CD4-positive, alpha-beta memory T cell (primary cell): Measurements from ENCODE around the gene MKX. TPM values are rescaled to one million over a fixed set of nuclear protein-coding genes. Genes with fewer than 3 reads are reported as not detected.

Experiments used
- CTCF ChIA-PET: fragments of 350-600 bp; sonication (Branson Sonifier 250); formaldehyde crosslinking; loops from one replicate; lab custom pipeline; 2021; ENCODE audit warnings: inconsistent platforms; ENCODE audit not compliant: partially characterized antibody; lab: Charles Lee
- POLR2A ChIA-PET: fragments of 350-600 bp; sonication (Branson Sonifier 250); formaldehyde crosslinking; loops from one replicate; lab custom pipeline; 2021; ENCODE audit not compliant: partially characterized antibody; lab: Charles Lee
- DNase-seq, 5 donors: peaks; one replicate each; pipeline versions ENCODE4 v3.0.0 to v3.0.0-alpha.2; 2020 to 2022; ENCODE audit warnings: mixed read lengths in 1 of 5
- H3K27ac ChIP-seq: one replicate; pipeline ENCODE4 v1.7.0; 2013; ENCODE audit warnings: low read depth, low read length
- H3K27me3 ChIP-seq: 2 replicates; pipeline ENCODE4 v1.7.0; 2013; ENCODE audit warnings: mild to moderate bottlenecking, low read length, moderate library complexity; ENCODE audit not compliant: insufficient read depth
- H3K36me3 ChIP-seq: 2 replicates; pipeline ENCODE4 v1.7.0; 2013; ENCODE audit warnings: mild to moderate bottlenecking, low read length, moderate library complexity; ENCODE audit not compliant: insufficient read depth
- H3K4me1 ChIP-seq: 2 replicates; pipeline ENCODE4 v1.7.0; 2013; ENCODE audit warnings: mild to moderate bottlenecking, low read length, moderate library complexity; ENCODE audit not compliant: insufficient read depth
- H3K4me3 ChIP-seq, 2 donors: one replicate each; pipeline ENCODE4 v1.7.0; 2013; ENCODE audit warnings: low read length in 2 of 2, mild to moderate bottlenecking in 1 of 2
- H3K9me3 ChIP-seq, 2 donors: one replicate each; pipeline ENCODE4 v1.7.0; 2013; ENCODE audit warnings: low read length in 2 of 2, control low read depth in 1 of 2; ENCODE audit not compliant: control insufficient read depth in 1 of 2
- H3K27ac Mint-ChIP-seq, 7 donors: one replicate each; pipeline ENCODE4 v1.8.0; 2020 to 2021; ENCODE audit warnings: mixed read lengths in 7 of 7, mild to moderate bottlenecking in 6 of 7, inconsistent platforms in 3 of 7, moderate library complexity in 3 of 7
- H3K27me3 Mint-ChIP-seq, 2 donors: one replicate each; pipeline ENCODE4 v1.8.0; 2020 to 2021; ENCODE audit warnings: mixed read lengths in 2 of 2
- H3K36me3 Mint-ChIP-seq, 2 donors: one replicate each; pipeline ENCODE4 v1.8.0; 2020 to 2021; ENCODE audit warnings: mixed read lengths in 2 of 2, inconsistent platforms in 1 of 2, mild to moderate bottlenecking in 1 of 2
- H3K4me1 Mint-ChIP-seq, 4 donors: one replicate each; pipeline ENCODE4 v1.8.0; 2020 to 2021; ENCODE audit warnings: mixed read lengths in 4 of 4, mild to moderate bottlenecking in 1 of 4
- H3K4me3 Mint-ChIP-seq, 8 donors: one replicate each; pipeline ENCODE4 v1.8.0; 2020 to 2021; ENCODE audit warnings: mixed read lengths in 8 of 8, mild to moderate bottlenecking in 7 of 8, moderate library complexity in 6 of 8, inconsistent platforms in 3 of 8
- H3K9me3 Mint-ChIP-seq, 8 donors: one replicate each; pipeline ENCODE4 v1.8.0; 2020 to 2021; ENCODE audit warnings: mixed read lengths in 8 of 8, mild to moderate bottlenecking in 5 of 8, inconsistent platforms in 3 of 8, moderate library complexity in 1 of 8
- intact Hi-C: fragments of 100-400 bp; cut with micrococcal nuclease; formaldehyde crosslinking; loops from one replicate; pipeline ENCODE4 v1.15.1; 2023
- polyA plus RNA-seq, 2 donors: library from polyadenylated mRNA; unstranded; fragments of 300-500 nt; fragmentation: Illumina TruSeq; gene quantifications; one replicate each; pipeline ENCODE4 v1.2.3, GENCODE V29; 2021
- total RNA-seq, 2 experiments: library from RNA; stranded (reverse); gene quantifications; one replicate each; pipeline ENCODE4 v1.2.3, GENCODE V29; 2021

MKX gene
- total and polyA plus RNA-seq, 4 experiments from 2014 or later: not detected

DNA sequence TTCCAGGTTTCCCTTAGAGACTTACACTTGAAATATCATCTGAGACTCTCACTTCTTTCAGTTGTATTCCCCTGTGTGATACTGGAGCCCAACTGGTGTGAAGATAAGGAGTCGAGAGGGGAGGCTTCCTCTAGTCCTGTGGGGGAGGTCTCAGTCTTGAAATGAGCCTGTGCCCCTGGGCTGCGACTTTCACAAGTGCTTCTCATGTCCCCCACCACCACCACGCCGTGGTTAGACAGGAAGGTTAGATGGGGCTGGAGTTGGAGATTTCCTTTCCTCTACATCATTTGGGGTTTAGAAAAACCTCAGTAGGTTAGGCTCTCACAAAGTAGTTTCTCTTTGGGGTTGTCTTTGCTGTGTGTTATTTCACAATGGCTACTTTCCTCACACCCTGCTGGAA, 25.6 kb upstream of the MKX start:
- Histone ChIP-seq H3K27me3 (peaks cover 4% of the 10 kb centered on the region), H3K27ac (no peak overlapping the region), H3K9me3 (no peaks in the 10 kb centered on the region), H3K36me3 (no peaks in the 10 kb centered on the region), H3K4me1 (no peaks in the 10 kb centered on the region), H3K4me3 (no peak overlapping the region)
- Mint-ChIP-seq H3K27me3 (peaks cover 23 to 41% of the 10 kb centered on the region in 2 donors), H3K9me3 (peaks cover 0 to 6% (median 0%) of the 10 kb centered on the region in 8 donors), H3K4me3 (no peak overlapping the region), H3K27ac (no peak overlapping the region), H3K36me3 (no peaks in the 10 kb centered on the region), H3K4me1 (peaks cover 0 to 6% (median 0%) of the 10 kb centered on the region in 4 donors)
- ChIA-PET POLR2A (no interaction called here), CTCF (interaction anchor here (1.8 kb wide), 1 partner anchor 29 kb away, joined by 5 read pairs; no protein-coding TSS in a partner anchor)
- no peak for DNase-seq
- intact Hi-C loops: no loop called here

GRCh38 chr10:27770181-27770580, 24.6 kb upstream of the MKX start:
- Histone ChIP-seq H3K9me3 (no peaks in the 10 kb centered on the region), H3K27me3 (peaks cover 4% of the 10 kb centered on the region), H3K4me3 (no peak overlapping the region), H3K36me3 (no peaks in the 10 kb centered on the region), H3K4me1 (no peaks in the 10 kb centered on the region), H3K27ac (no peak overlapping the region)
- intact Hi-C loops: no loop called here
- H3K36me3 Mint-ChIP-seq: no peaks in the 10 kb centered on the region
- CTCF ChIA-PET: interaction anchor here (1.8 kb wide), 1 partner anchor 28 kb away, joined by 5 read pairs; no protein-coding TSS in a partner anchor
- DNase-seq: no peak
- peaks cover 0 to 6% (median 0%) of the 10 kb centered on the region in 4 donors for H3K4me1 Mint-ChIP-seq
- no peak overlapping the region for H3K27ac Mint-ChIP-seq
- POLR2A ChIA-PET: no interaction called here
- peaks cover 23 to 34% of the 10 kb centered on the region in 2 donors for H3K27me3 Mint-ChIP-seq
- no peak overlapping the region for H3K4me3 Mint-ChIP-seq
- peaks cover 0 to 5% (median 0%) of the 10 kb centered on the region in 8 donors for H3K9me3 Mint-ChIP-seq

GRCh38 chr10:27760867-27761266, 15.2 kb upstream of the MKX start:
- Histone ChIP-seq H3K36me3 (no peaks in the 10 kb centered on the region), H3K4me3 (no peak overlapping the region), H3K27ac (no peak overlapping the region), H3K27me3 (no peaks in the 10 kb centered on the region), H3K4me1 (no peaks in the 10 kb centered on the region), H3K9me3 (no peaks in the 10 kb centered on the region)
- H3K4me3 Mint-ChIP-seq: no peak overlapping the region
- no peaks in the 10 kb centered on the region for H3K4me1 Mint-ChIP-seq
- H3K27me3 Mint-ChIP-seq: peaks cover 9 to 11% of the 10 kb centered on the region in 2 donors
- ChIA-PET CTCF (no interaction called here), POLR2A (no interaction called here)
- intact Hi-C loops: no loop called here
- no peaks in the 10 kb centered on the region for H3K36me3 Mint-ChIP-seq
- H3K27ac Mint-ChIP-seq: no peak overlapping the region
- no peak for DNase-seq
- no peaks in the 10 kb centered on the region for H3K9me3 Mint-ChIP-seq

DNA sequence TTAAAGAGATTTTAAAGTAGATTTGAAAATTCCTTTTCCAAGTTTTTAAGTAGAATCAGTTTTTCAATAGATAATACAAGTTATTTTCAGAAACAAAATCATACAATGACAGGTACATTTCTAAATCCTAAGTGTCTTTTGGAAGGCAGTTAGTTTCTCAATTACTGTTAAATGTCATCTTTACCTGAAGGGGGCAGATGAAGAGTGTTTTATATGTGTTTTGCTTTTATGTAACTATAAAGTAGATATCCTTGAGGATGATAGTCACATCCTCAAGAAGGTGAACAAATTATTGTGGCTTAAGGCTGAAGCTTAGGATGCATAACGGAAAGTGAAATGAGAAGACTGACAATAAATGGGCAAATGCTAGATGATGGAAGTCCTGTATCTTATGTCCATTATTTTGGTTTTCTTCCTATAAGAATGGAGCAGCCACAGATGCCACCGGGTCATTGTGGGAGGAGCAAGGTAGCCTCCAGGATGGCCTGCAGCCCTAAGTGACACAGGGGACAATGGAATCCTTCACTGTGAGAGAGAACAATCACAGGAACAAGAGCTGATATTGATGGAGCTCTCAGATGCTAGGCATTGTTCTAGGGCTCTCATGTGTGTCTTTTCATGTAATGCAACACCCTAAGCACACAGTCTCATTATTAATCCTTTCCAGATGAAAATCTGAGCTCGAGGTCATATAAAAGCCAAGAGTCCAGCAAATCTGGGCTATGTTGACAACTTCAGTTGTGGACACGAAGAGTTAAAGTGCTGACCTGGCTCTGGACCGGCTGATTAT, 14.1 kb upstream of the MKX start:
- no peaks in the 10 kb centered on the region for H3K27me3 ChIP-seq
- no peaks in the 10 kb centered on the region for H3K4me1 ChIP-seq
- no peak overlapping the region for H3K4me3 Mint-ChIP-seq
- H3K27me3 Mint-ChIP-seq: peaks cover 10 to 12% of the 10 kb centered on the region in 2 donors
- no peak overlapping the region for H3K27ac ChIP-seq
- no peaks in the 10 kb centered on the region for H3K36me3 ChIP-seq
- POLR2A ChIA-PET: no interaction called here
- H3K9me3 Mint-ChIP-seq: no peaks in the 10 kb centered on the region
- intact Hi-C loops: no loop called here
- DNase-seq: no peak
- H3K9me3 ChIP-seq: no peaks in the 10 kb centered on the region
- no peaks in the 10 kb centered on the region for H3K4me1 Mint-ChIP-seq
- CTCF ChIA-PET: interaction anchor here (1.2 kb wide), 1 partner anchor 18 kb away, joined by 3 read pairs; no protein-coding TSS in a partner anchor
- H3K4me3 ChIP-seq: no peak overlapping the region
- H3K36me3 Mint-ChIP-seq: no peaks in the 10 kb centered on the region
- H3K27ac Mint-ChIP-seq: no peak overlapping the region

DNA sequence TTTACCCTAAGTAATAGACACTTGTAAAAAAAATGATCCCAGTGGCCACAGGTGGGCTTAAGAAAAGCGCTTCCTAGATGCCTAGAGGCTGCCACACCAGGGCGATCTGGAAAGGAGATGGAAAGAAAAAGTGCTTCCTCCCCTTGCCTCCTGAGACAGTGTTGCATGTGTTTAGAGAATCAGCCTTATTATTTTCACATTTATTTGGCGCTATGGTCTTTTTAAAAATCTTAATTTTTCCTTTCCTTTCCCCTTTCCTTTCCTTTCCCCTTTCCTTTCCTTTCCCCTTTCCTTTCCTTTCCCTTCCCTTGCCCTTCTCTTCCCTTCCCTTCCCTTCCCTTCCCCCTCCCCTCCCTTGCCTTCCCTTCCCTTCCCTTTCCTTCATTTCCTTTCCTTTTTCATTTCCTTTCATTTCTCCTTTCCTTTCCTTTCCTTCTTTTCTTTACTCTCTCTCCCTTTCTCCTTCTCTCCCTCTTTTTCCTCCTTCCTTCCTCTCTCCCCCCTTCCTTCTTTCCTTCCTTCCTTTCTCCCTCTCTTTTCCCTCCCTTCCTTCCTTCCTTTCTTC, 7.1 kb upstream of the MKX start:
- no peak overlapping the region for H3K27ac Mint-ChIP-seq
- POLR2A ChIA-PET: no interaction called here
- H3K36me3 Mint-ChIP-seq: no peaks in the 10 kb centered on the region
- no peaks in the 10 kb centered on the region for H3K9me3 ChIP-seq
- no peak overlapping the region for H3K4me3 ChIP-seq
- intact Hi-C loops: no loop called here
- no peaks in the 10 kb centered on the region for H3K4me1 ChIP-seq
- H3K9me3 Mint-ChIP-seq: peaks cover 0 to 2% (median 0%) of the 10 kb centered on the region in 8 donors
- no peaks in the 10 kb centered on the region for H3K4me1 Mint-ChIP-seq
- CTCF ChIA-PET: no interaction called here
- no peak for DNase-seq
- H3K27ac ChIP-seq: no peak overlapping the region
- H3K36me3 ChIP-seq: no peaks in the 10 kb centered on the region
- H3K27me3 ChIP-seq: peaks cover 9% of the 10 kb centered on the region
- H3K27me3 Mint-ChIP-seq: peaks cover 13 to 17% of the 10 kb centered on the region in 2 donors
- peak overlapping the region in 1 of 8 donors; percentile 73 for H3K4me3 Mint-ChIP-seq

- H3K27me3 Mint-ChIP-seq: peaks cover 38 to 44% of the 10 kb centered on the region in 2 donors
- ChIA-PET CTCF (interaction anchor here (0.7 kb wide), 1 partner anchor 10 kb away, joined by 3 read pairs; no protein-coding TSS in a partner anchor), POLR2A (no interaction called here)
- Histone ChIP-seq H3K36me3 (no peaks in the 10 kb centered on the region), H3K9me3 (no peaks in the 10 kb centered on the region), H3K27me3 (peaks cover 35% of the 10 kb centered on the region), H3K4me3 (no peak overlapping the region), H3K27ac (no peak overlapping the region), H3K4me1 (peaks cover 33% of the 10 kb centered on the region)
- intact Hi-C loops: no loop called here
- no peak overlapping the region for H3K4me3 Mint-ChIP-seq
- no peak overlapping the region for H3K27ac Mint-ChIP-seq
- peaks cover 0 to 3% (median 0%) of the 10 kb centered on the region in 8 donors for H3K9me3 Mint-ChIP-seq
- DNase-seq: no peak
- peaks cover 0 to 5% of the 10 kb centered on the region in 2 donors for H3K36me3 Mint-ChIP-seq
- peaks cover 22 to 36% (median 27%) of the 10 kb centered on the region in 4 donors for H3K4me1 Mint-ChIP-seq
These were observed 3.0 kb upstream of the MKX start for GRCh38 chr10:27748601-27749000.

DNA sequence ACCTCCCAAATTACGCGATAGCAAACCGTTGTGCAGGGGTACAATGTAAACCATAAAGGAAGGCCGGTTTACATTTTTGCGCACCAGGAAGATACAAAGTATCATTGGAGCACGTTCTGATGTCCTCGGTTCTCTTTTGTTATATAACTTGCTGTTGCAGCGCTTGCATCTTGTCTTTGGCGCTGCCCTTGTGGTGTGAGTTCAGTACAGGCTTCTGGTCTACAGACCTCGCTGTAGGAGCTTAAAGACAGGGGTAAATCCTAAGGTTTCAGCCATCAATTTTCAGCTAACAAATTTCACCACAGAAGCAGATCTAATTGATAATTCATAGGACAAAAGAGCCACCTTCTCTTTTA, 1.5 kb upstream of the MKX start:
- H3K4me1 Mint-ChIP-seq: peaks cover 23 to 38% (median 29%) of the 10 kb centered on the region in 4 donors
- H3K36me3 Mint-ChIP-seq: peaks cover 0 to 6% of the 10 kb centered on the region in 2 donors
- ChIA-PET CTCF (interaction anchor here (1.1 to 1.4 kb wide), 2 partner anchors 494 to 646 kb away, joined by 3 to 5 read pairs; no protein-coding TSS in a partner anchor), POLR2A (no interaction called here)
- Histone ChIP-seq H3K9me3 (no peaks in the 10 kb centered on the region), H3K27ac (no peak overlapping the region), H3K4me1 (peaks cover 45% of the 10 kb centered on the region), H3K36me3 (no peaks in the 10 kb centered on the region), H3K4me3 (no peak overlapping the region), H3K27me3 (peaks cover 35% of the 10 kb centered on the region)
- peak overlapping the region in 1 of 7 donors; percentile 65 for H3K27ac Mint-ChIP-seq
- peaks cover 0 to 3% (median 0%) of the 10 kb centered on the region in 8 donors for H3K9me3 Mint-ChIP-seq
- intact Hi-C loops: no loop called here
- H3K27me3 Mint-ChIP-seq: peaks cover 37 to 42% of the 10 kb centered on the region in 2 donors
- peak in 1 of 5 donors; percentile 5 for DNase-seq
- H3K4me3 Mint-ChIP-seq: peak overlapping the region in 6 of 8 donors; percentile 69 to 87 (median 73)
